ENCODE data around the gene CPS1.

The CPS1 gene

DNA sequence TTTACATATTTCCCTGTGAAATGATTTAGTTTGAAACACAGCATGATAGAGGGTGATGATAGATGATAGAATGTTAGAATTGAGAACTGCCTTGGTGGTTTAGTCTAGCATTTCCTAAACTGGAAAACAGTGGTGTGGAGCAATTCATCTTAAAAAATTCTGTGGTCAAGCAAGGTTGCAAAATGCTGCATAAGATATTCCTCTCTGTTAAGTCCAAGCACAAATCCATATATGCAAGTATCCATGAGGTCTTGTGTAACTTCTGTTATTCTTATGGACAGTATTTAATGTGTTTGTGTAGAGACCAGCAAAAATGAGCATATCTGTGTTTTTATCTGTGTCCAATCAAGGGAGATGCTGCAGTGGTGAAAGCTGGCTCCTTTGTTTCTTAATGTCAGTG lies 30.0 kb downstream of the CPS1 start:
- CTCF ChIA-PET: interaction anchor here (1.5 kb wide), 1 partner anchor 11 kb away, joined by 9 read pairs; no protein-coding TSS in a partner anchor

GRCh38 chr2:210591663-210592062 lies 35.3 kb downstream of the CPS1 start:
- DNase-seq (ENCODE audit: extremely low spot score): no peak
- CTCF ChIA-PET: interaction anchor here (1.4 kb wide), 1 partner anchor 14 kb away, joined by 3 read pairs; no protein-coding TSS in a partner anchor
- POLR2A ChIA-PET: no interaction called here
- no peak for TF ChIP-seq CTCF (IDR thresholded peaks at IDR 0.05; ENCODE audit: control extremely low read depth, extremely low read depth, low read depth, missing control alignments)

More for the DNA sequence above, 30.0 kb downstream of the CPS1 start:
- POLR2A ChIA-PET: no interaction called here
- no peak for DNase-seq (ENCODE audit: extremely low spot score)
- no peak for TF ChIP-seq CTCF (IDR thresholded peaks at IDR 0.05; ENCODE audit: control extremely low read depth, extremely low read depth, low read depth, missing control alignments)

DNA sequence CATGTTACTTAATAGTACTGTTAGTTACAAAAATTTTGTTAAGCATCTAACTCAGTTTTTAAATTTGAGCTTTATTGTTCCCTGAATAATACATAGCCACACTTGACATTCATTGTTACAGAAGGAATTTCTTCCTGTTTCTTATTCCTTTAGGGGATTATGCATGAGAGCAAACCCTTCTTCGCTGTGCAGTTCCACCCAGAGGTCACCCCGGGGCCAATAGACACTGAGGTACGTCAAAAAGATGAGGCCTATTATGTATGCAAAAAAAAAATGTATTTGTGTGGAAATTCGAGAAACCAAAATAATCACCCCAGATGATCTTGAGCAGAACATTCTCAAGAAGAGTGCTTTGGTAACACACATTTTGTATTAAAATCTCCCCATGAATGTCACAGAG lies 36.3 kb downstream of the CPS1 start:
- DNase-seq (ENCODE audit: extremely low spot score): no peak
- ChIA-PET POLR2A (no interaction called here), CTCF (interaction anchor here (1.4 kb wide), 1 partner anchor 13 kb away, joined by 3 read pairs; no protein-coding TSS in a partner anchor)
- TF ChIP-seq CTCF (IDR thresholded peaks at IDR 0.05; ENCODE audit: control extremely low read depth, extremely low read depth, low read depth, missing control alignments): no peak

DNA sequence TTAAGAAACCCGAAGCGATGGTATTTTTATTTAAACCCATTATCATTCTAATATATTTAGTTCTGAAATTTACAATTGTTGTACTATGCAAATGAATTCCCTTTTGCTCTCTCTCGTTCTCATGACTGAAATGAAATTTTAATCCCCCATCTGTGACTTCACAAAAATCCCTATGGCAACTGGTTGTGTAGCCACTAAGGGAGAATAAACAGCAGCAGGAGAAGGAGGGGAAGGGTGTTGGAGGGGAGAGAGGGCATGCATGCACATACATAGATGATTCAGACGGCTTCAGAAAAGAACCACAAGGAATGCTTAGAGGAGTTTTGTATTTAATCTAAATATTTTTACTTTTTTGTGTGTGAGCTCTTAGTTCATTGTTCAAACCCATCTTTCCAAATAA lies 36.8 kb downstream of the CPS1 start:
- no peak for DNase-seq (ENCODE audit: extremely low spot score)
- POLR2A ChIA-PET: no interaction called here
- no peak for TF ChIP-seq CTCF (IDR thresholded peaks at IDR 0.05; ENCODE audit: control extremely low read depth, extremely low read depth, low read depth, missing control alignments)
- CTCF ChIA-PET: interaction anchor here (1.4 kb wide), 1 partner anchor 13 kb away, joined by 3 read pairs; no protein-coding TSS in a partner anchor

DNA sequence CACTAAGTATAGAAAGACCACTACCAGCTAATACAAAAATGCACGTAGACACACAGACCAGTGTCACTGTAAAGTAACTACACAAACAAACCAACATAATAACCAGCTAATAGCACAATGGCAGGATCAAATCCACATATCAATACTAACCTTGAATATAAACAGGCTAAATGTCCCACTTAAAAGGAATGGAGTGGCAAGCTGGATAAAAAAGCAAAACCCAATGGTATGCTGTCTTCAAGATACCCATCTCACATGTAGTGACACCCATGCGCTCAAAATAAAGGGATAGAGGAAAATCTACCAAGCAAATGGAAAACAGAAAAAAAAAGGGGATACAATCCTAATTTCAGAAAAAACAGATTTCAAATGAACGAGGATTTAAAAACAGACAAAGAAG lies 41.8 kb downstream of the CPS1 start:
- POLR2A ChIA-PET: no interaction called here
- no peak for DNase-seq (ENCODE audit: extremely low spot score)
- CTCF ChIA-PET: interaction anchor here (1.6 kb wide), 1 partner anchor 38 kb away, joined by 3 read pairs; no protein-coding TSS in a partner anchor
- no peak for TF ChIP-seq CTCF (IDR thresholded peaks at IDR 0.05; ENCODE audit: control extremely low read depth, extremely low read depth, low read depth, missing control alignments)

DNA sequence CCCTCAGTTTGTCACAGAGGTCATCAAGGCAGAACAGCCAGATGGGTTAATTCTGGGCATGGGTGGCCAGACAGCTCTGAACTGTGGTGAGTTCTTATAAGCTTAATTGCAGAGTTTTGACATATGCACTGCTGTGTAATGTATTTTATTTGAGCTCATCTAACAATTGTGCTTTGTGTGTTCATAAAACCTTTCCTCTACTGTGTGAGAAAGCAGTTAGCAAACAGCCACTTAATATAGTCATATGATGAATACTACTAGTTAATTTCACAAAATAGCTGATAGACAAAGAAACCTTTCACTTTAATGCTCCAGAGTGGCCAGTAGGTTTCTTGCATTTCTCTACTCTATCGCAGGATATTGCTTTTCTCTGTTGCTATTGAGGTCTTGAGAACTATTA lies 43.1 kb downstream of the CPS1 start:
- POLR2A ChIA-PET: no interaction called here
- TF ChIP-seq CTCF (IDR thresholded peaks at IDR 0.05; ENCODE audit: control extremely low read depth, extremely low read depth, low read depth, missing control alignments): no peak
- CTCF ChIA-PET: no interaction called here
- no peak for DNase-seq (ENCODE audit: extremely low spot score)

GRCh38 chr2:210604666-210605065 lies 48.3 kb downstream of the CPS1 start:
- TF ChIP-seq CTCF (IDR thresholded peaks at IDR 0.05; ENCODE audit: control extremely low read depth, extremely low read depth, low read depth, missing control alignments): no peak

More at GRCh38 chr2:210604666-210605065, 48.3 kb downstream of the CPS1 start:
- CTCF ChIA-PET: interaction anchor here (1.4 kb wide), 1 partner anchor 14 kb away, joined by 3 read pairs; no protein-coding TSS in a partner anchor
- POLR2A ChIA-PET: no interaction called here
- DNase-seq (ENCODE audit: extremely low spot score): no peak

All from GM10248 (cell line).